ENCODE measurements around the gene USB1.

Gene USB1

GRCh38 chr16:58000706-58001676 is at the start of gene USB1:
TSS of gene USB1 (plus strand) at chr16:58001407. CDS start at chr16:58001484, 77 bp downstream.
- DNase-seq (ENCODE audit: low spot score): peak; percentile 97

DNA sequence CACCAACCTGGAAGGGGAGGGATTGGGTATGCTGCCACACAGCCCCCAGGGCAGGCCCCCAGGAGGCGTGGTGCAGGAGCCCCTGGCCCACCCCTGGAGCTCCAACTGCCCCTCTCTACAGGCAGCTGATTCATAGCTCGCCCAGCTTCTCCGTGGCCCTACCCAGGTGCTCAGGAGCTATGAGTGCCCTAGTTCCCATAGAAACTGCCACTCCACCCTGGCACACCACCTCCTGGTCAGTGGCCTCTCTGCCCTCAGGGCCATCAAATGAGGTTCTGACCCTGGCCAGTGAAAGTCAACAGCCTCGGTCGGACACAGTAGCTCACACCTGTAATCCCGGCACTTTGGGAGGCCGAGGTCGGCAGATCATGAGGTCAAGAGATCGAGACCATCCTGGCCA is 48.3 kb upstream of the USB1 start:
- DNase-seq (ENCODE audit: low spot score): no peak

- no peak for DNase-seq (ENCODE audit: low spot score)
Measured at GRCh38 chr16:57953857-57954256, 47.4 kb upstream of the USB1 start.

- no peak for DNase-seq (ENCODE audit: low spot score)
Measured at GRCh38 chr16:57955572-57956188, 45.5 kb upstream of the USB1 start.

GRCh38 chr16:57956270-57956808 is 44.9 kb upstream of the USB1 start:
- DNase-seq (ENCODE audit: low spot score): no peak

GRCh38 chr16:57956924-57957672 is 44.1 kb upstream of the USB1 start:
- no peak for DNase-seq (ENCODE audit: low spot score)

DNA sequence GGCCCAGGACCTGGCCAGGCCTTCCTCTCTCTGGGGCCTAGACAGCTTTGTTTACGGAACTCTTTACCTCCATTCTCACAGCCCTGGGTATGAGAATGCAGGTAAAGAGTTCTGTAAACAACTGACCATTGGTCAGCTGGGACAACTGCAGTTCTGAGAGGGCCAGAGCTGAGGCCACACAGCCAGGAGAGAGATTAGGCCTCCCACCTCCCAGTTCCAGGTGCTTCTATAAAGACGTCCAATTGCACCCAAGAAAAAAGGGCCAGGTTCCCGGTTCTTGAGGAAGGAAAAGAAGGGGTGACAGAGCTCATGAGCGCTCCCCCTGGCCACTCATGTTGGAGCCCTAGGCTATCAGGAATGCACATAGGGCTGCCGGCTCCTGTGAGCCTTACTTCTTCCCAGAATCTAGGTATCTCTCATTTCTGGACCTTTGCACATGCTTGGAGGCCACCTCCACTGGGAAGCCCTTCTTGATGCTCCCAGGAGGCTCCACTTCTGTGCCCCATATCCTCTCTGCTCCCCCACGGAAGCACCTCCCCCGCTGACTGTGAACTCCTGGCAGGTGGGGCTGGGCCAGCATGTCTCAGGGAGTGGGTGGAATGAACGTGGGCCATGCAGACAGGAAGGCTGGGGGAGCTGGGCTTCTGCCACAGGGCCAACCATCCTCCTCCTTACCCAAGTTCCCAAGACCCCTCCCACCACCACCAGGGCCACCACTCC is 43.4 kb upstream of the USB1 start:
- no peak for DNase-seq (ENCODE audit: low spot score)

DNA sequence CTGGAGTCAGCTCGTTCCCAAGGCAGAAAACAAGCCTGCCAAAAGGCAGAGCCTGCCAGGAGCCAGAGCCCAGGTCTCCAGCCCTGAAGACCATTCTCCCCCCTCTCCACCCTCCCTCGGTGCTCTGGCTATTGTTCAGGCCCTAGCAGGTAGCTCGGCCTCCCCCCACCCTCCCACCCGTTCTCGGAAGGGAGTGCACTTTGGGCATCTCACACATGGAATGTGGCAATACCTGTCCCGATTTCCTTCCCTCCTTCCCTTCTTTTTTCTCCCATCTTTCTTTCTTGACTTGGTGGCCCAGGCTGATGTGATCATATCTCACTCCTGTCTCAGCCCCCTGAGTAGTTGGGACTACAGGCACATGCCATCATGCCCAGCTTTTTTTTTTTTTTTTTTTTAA is 42.7 kb upstream of the USB1 start:
- DNase-seq (ENCODE audit: low spot score): no peak

DNA sequence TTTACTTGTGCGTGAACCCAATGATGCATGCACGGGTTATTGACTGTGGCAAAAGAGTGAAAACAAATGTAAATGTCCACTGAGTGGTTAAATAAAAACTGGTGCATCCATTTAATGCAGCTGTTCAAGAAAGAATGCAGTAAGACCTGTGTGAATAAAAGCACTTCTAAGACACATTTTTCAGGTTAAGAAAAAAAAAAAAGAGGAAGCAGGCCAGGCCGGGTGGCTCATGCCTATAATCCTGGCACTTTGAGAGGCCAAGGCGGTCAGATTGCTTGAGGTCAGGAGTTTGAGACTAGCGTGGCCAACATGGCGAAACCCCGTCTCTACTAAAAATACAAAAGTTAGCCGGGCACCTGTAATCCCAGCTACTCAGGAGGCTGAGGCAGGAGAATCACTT is 42.1 kb upstream of the USB1 start:
- no peak for DNase-seq (ENCODE audit: low spot score)

GRCh38 chr16:57959804-57960203 is 41.4 kb upstream of the USB1 start:
- DNase-seq (ENCODE audit: low spot score): no peak

GRCh38 chr16:57960310-57960709 is 40.9 kb upstream of the USB1 start:
- DNase-seq (ENCODE audit: low spot score): no peak

- no peak for DNase-seq (ENCODE audit: low spot score)
Measured at GRCh38 chr16:57960826-57961472, 40.3 kb upstream of the USB1 start.

GRCh38 chr16:57961538-57961937 is 39.7 kb upstream of the USB1 start:
- DNase-seq (ENCODE audit: low spot score): no peak

GRCh38 chr16:57962046-57962445 is 39.2 kb upstream of the USB1 start:
- DNase-seq (ENCODE audit: low spot score): no peak

DNA sequence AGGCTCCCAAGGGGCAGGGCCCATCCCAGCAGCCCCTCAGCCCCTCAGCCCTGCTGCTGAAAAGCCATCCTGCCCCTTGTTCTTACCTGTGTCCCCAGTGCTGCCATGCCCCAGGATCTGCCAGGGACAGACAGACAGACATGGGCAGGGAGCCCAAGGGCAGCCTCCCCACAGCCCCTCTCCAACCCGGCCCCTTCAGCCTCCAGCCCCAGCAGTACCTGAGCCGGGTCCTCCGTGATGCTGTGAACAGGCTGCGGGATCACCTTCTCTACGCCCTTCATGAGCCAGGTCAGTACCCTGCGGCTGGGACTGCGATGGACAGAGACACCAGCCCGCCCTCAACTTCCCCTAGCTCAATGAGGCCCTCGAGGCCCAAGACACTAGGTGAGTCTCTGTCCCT is 38.5 kb upstream of the USB1 start:
- DNase-seq (ENCODE audit: low spot score): no peak

DNA sequence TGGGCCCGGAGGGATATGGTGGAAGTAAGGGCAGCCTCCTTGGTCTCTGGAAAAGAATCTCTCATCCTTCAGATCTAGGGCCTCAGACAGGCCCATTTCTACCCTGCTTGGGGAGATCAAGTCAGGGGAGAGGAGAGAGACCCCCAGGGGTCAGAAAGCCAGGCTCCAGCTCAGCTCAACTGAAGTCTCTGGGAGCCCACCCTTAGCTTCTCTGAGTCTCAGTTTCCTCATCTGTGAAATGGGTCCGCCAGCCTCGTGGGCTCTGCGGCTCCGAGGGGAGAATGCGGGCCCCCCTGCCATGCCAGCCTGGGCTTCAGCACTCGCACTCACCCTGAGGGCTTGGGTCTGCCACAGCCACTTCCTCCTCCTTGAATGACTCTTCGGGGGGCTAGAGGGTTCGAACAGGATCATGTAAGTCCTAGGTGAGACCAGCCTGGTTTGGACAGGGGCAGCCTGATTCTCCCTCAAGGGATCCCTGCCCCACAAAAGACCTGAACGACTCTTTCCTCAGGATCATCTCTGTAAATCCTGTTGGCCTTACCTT is 37.0 kb upstream of the USB1 start:
- DNase-seq (ENCODE audit: low spot score): no peak

GRCh38 chr16:57966204-57966771 is 34.9 kb upstream of the USB1 start:
- no peak for DNase-seq (ENCODE audit: low spot score)

GRCh38 chr16:57966986-57967385 is 34.2 kb upstream of the USB1 start:
- no peak for DNase-seq (ENCODE audit: low spot score)

DNA sequence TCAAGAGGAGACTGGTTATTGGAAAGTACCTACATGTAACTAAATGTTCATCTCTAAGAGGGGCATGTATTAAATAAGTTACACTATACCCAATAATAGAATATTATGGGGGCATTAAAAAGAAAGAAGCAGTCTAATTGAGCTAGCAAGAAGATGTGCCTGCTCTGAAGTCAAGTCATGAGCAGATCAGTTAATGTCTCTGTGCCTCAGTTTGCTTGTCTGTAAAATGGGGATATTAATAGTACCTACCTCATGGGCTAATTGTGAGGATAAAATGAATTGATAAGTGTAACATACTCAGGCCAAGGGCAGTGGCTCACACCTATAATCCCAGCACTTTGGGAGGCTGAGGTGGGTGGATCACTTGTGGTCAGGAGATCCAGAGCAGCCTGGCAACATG is 33.3 kb upstream of the USB1 start:
- DNase-seq (ENCODE audit: low spot score): no peak

DNA sequence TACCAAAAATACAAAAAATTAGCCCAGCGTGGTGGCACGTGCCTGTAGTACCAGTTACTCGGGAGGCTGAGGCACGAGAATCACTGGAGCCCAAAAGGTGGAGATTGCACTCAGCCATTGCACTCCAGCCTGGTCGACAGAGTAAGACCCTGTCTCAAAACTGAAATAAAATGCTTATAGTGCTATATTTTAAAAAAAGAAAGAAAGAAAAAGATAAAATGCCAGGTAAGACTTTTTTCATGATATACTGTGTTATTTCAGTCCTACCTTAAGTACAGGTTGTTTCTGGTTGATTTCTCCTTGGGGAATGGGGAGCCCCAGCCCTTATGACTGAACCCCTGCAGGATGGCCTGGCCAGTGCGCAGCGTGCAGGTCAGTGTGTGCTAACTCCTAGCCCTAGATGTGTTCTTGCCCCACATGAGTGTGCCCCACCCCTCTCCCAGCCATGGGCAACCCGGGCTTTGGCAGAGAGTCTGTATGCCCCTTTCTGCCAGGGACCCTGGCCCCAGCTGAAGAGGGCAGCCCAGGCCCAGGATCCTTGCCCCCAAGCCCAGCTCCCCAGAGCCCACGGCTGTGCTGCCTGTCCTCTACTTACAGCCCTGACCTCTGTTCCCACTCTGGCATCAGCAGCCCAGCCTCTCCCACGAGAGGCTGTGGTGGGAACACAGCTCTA is 31.6 kb upstream of the USB1 start:
- no peak for DNase-seq (ENCODE audit: low spot score)
